ENCODE data around the gene RAI1. TPM values are rescaled to one million over a fixed set of nuclear protein-coding genes. Genes with fewer than 3 reads are reported as not detected.

The RAI1 gene
- total RNA-seq, 1 donor from 2014 or later: 39.1 TPM

DNA sequence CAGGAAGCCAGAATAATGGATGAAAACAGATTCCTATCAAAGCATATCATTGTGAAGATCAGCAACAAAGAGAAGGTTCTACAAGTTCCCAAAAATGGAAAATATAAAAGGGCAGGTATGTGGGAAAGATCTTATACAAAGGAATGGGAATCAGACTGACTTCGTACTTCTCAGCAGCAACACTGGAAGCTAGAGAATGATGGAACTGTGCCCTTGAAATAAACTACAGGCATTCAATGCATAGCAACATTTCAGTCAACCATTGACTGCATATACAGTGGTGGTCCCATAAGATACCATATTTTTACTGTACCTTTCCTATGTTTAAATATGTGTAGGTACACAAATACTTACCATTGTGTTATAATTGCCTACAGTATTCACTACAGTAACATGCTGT, 30.3 kb upstream of the RAI1 start:
- no peak overlapping the region for H3K9ac ChIP-seq (ENCODE audit: low read length)
- no peak overlapping the region for H3K4me2 ChIP-seq (ENCODE audit: low read length)
- no peak overlapping the region for H2AFZ ChIP-seq (ENCODE audit: low read depth, low read length)
- no peak for DNase-seq (ENCODE audit: low read depth)
- peaks cover 2% of the 10 kb centered on the region for H3K27me3 ChIP-seq (ENCODE audit: insufficient read depth, low read length)
- peaks cover 2% of the 10 kb centered on the region for H3K4me1 Mint-ChIP-seq (ENCODE audit: low read depth, unreplicated experiment)
- H3K4me3 Mint-ChIP-seq (ENCODE audit: unreplicated experiment): no peak overlapping the region
- H3K4me3 ChIP-seq (ENCODE audit: insufficient read depth, low read depth, low read length): no peak overlapping the region
- H4K20me1 ChIP-seq (ENCODE audit: insufficient read depth, low read length): no peaks in the 10 kb centered on the region
- peaks cover 20% of the 10 kb centered on the region for H3K27me3 Mint-ChIP-seq (ENCODE audit: low read depth, unreplicated experiment)
- no peaks in the 10 kb centered on the region for H3K36me3 ChIP-seq (ENCODE audit: insufficient read depth, low read length)
- no peaks in the 10 kb centered on the region for H3K4me1 ChIP-seq (ENCODE audit: insufficient read depth, low read length)
- peaks cover 9% of the 10 kb centered on the region for H3K9me3 Mint-ChIP-seq (ENCODE audit: unreplicated experiment)
- no peaks in the 10 kb centered on the region for H3K9me3 ChIP-seq (ENCODE audit: insufficient read depth, low read depth, low read length)
- no peak overlapping the region for H3K27ac Mint-ChIP-seq (ENCODE audit: unreplicated experiment)
- H3K79me2 ChIP-seq (ENCODE audit: insufficient read depth, low read length): no peaks in the 10 kb centered on the region
- H3K27ac ChIP-seq (ENCODE audit: low read depth, low read length): no peak overlapping the region
- H3K36me3 Mint-ChIP-seq (ENCODE audit: low read depth, unreplicated experiment): no peaks in the 10 kb centered on the region
- FAIRE-seq: no peak
- TF ChIP-seq EZH2 (IDR thresholded peaks at IDR 0.05; ENCODE audit: insufficient read depth, low read length): no peak
- TF ChIP-seq, protein P1, sequence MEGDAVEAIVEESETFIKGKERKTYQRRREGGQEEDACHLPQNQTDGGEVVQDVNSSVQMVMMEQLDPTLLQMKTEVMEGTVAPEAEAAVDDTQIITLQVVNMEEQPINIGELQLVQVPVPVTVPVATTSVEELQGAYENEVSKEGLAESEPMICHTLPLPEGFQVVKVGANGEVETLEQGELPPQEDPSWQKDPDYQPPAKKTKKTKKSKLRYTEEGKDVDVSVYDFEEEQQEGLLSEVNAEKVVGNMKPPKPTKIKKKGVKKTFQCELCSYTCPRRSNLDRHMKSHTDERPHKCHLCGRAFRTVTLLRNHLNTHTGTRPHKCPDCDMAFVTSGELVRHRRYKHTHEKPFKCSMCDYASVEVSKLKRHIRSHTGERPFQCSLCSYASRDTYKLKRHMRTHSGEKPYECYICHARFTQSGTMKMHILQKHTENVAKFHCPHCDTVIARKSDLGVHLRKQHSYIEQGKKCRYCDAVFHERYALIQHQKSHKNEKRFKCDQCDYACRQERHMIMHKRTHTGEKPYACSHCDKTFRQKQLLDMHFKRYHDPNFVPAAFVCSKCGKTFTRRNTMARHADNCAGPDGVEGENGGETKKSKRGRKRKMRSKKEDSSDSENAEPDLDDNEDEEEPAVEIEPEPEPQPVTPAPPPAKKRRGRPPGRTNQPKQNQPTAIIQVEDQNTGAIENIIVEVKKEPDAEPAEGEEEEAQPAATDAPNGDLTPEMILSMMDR (IDR thresholded peaks at IDR 0.05; ENCODE audit: insufficient read depth, low read depth, low read length): no peak

DNA sequence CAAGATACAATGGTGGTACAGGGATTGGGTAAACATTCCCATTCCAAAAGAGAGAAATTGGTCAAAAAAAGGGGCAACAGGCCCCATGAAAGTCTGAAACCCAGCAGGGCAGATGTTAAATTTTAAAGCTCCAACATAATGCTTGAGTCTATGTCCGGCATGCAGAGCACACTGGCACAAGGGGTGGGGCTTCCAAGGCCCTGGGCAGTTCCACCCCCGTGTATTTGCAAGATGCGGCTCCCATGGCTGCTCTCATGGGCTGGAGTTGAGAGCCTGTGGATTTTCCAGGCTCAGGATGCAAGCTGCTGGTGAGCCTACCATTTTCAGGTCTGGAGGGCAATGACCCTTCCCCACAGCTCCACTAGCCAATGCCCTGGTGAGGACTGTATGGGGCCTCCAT, 27.9 kb upstream of the RAI1 start:
- Histone ChIP-seq H4K20me1 (ENCODE audit: insufficient read depth, low read length) (no peaks in the 10 kb centered on the region), H3K27ac (ENCODE audit: low read depth, low read length) (no peak overlapping the region), H3K4me3 (ENCODE audit: insufficient read depth, low read depth, low read length) (no peak overlapping the region), H3K4me2 (ENCODE audit: low read length) (no peak overlapping the region), H3K4me1 (ENCODE audit: insufficient read depth, low read length) (no peaks in the 10 kb centered on the region), H3K27me3 (ENCODE audit: insufficient read depth, low read length) (peaks cover 2% of the 10 kb centered on the region), H2AFZ (ENCODE audit: low read depth, low read length) (no peak overlapping the region), H3K36me3 (ENCODE audit: insufficient read depth, low read length) (no peaks in the 10 kb centered on the region), H3K9ac (ENCODE audit: low read length) (no peak overlapping the region), H3K9me3 (ENCODE audit: insufficient read depth, low read depth, low read length) (peaks cover 9% of the 10 kb centered on the region), H3K79me2 (ENCODE audit: insufficient read depth, low read length) (no peaks in the 10 kb centered on the region)
- Mint-ChIP-seq H3K9me3 (ENCODE audit: unreplicated experiment) (peaks cover 13% of the 10 kb centered on the region), H3K27ac (ENCODE audit: unreplicated experiment) (no peak overlapping the region), H3K4me1 (ENCODE audit: low read depth, unreplicated experiment) (no peaks in the 10 kb centered on the region), H3K4me3 (ENCODE audit: unreplicated experiment) (no peak overlapping the region), H3K27me3 (ENCODE audit: low read depth, unreplicated experiment) (peaks cover 14% of the 10 kb centered on the region), H3K36me3 (ENCODE audit: low read depth, unreplicated experiment) (no peaks in the 10 kb centered on the region)
- DNase-seq (ENCODE audit: low read depth) (no peak), FAIRE-seq (no peak)
- TF ChIP-seq, protein P1 (IDR thresholded peaks at IDR 0.05; ENCODE audit: insufficient read depth, low read depth, low read length): no peak
- TF ChIP-seq EZH2 (IDR thresholded peaks at IDR 0.05; ENCODE audit: insufficient read depth, low read length): no peak

DNA sequence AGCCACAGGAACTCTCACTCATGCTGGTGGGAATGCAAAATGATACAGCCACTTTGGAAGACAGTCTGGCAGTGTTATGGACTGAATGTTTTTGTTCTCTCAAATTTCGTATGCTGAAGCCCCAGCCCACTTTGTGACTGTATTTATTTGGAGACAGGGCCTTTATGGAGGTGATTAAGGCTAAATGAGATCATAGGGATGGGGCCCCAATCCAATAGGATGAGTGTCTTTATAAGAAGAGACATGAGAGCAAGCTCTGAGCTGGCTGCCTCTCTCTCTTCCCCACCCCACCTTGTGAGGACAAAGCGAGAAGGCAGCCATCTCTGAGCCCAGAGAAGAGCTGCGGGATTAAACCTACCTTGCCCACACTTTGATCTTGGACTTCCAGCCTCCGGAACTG, 21.9 kb upstream of the RAI1 start:
- H3K4me3 ChIP-seq (ENCODE audit: insufficient read depth, low read depth, low read length): no peak overlapping the region

More for the DNA sequence above, 21.9 kb upstream of the RAI1 start:
- no peaks in the 10 kb centered on the region for H3K79me2 ChIP-seq (ENCODE audit: insufficient read depth, low read length)
- peaks cover 14% of the 10 kb centered on the region for H3K4me1 ChIP-seq (ENCODE audit: insufficient read depth, low read length)
- no peak overlapping the region for H3K4me2 ChIP-seq (ENCODE audit: low read length)
- TF ChIP-seq, protein P1 (IDR thresholded peaks at IDR 0.05; ENCODE audit: insufficient read depth, low read depth, low read length): no peak
- H2AFZ ChIP-seq (ENCODE audit: low read depth, low read length): no peak overlapping the region
- no peak overlapping the region for H3K4me3 Mint-ChIP-seq (ENCODE audit: unreplicated experiment)
- H3K9me3 Mint-ChIP-seq (ENCODE audit: unreplicated experiment): peaks cover 18% of the 10 kb centered on the region
- H3K9ac ChIP-seq (ENCODE audit: low read length): no peak overlapping the region
- no peaks in the 10 kb centered on the region for H4K20me1 ChIP-seq (ENCODE audit: insufficient read depth, low read length)
- DNase-seq (ENCODE audit: low read depth) (no peak), FAIRE-seq (no peak)
- no peak overlapping the region for H3K27ac Mint-ChIP-seq (ENCODE audit: unreplicated experiment)
- H3K36me3 Mint-ChIP-seq (ENCODE audit: low read depth, unreplicated experiment): peaks cover 2% of the 10 kb centered on the region
- H3K4me1 Mint-ChIP-seq (ENCODE audit: low read depth, unreplicated experiment): peaks cover 11% of the 10 kb centered on the region
- H3K27ac ChIP-seq (ENCODE audit: low read depth, low read length): no peak overlapping the region
- H3K36me3 ChIP-seq (ENCODE audit: insufficient read depth, low read length): no peaks in the 10 kb centered on the region
- peaks cover 14% of the 10 kb centered on the region for H3K9me3 ChIP-seq (ENCODE audit: insufficient read depth, low read depth, low read length)
- H3K27me3 Mint-ChIP-seq (ENCODE audit: low read depth, unreplicated experiment): peaks cover 8% of the 10 kb centered on the region
- no peaks in the 10 kb centered on the region for H3K27me3 ChIP-seq (ENCODE audit: insufficient read depth, low read length)
